K562 (cell line): ENCODE results near the gene FTO. TPM values are rescaled to one million over a fixed set of nuclear protein-coding genes. Genes with fewer than 3 reads are reported as not detected.

Source experiments
- BRCA1 ChIP-seq, 2 experiments: fragments of 450-650 bp in 1 of 2; sonication (generic) in 1 of 2; formaldehyde crosslinking in 1 of 2; IDR thresholded peaks; 2 replicates each; pipeline versions ENCODE4 v1.5.0 to v1.6.1; 2017 to 2020; ENCODE audit warnings: mild to moderate bottlenecking in 1 of 2, missing genetic modification reagents in 1 of 2
- ESRRA ChIP-seq: fragments of 450-650 bp; IDR thresholded peaks from 2 replicates; pipeline ENCODE4 v1.6.1; 2014; ENCODE audit warnings: low read depth, mild to moderate bottlenecking, moderate library complexity, borderline replicate concordance
- HMG20A ChIP-seq: fragments of 450-650 bp; formaldehyde crosslinking; conservative IDR thresholded peaks from 2 replicates; pipeline ENCODE4 v1.4.0; 2020; ENCODE audit warnings: mild to moderate bottlenecking, mixed read lengths
- PCBP1 ChIP-seq: fragments of 200-400 bp; formaldehyde crosslinking; IDR thresholded peaks from 2 replicates; pipeline ENCODE4 v1.6.1; 2018; ENCODE audit warnings: mild to moderate bottlenecking, low read depth, low read length; ENCODE audit not compliant: poor library complexity, severe bottlenecking
- RBFOX2 ChIP-seq: fragments of 200-400 bp; formaldehyde crosslinking; IDR thresholded peaks from 2 replicates; pipeline ENCODE4 v1.6.1; 2017; ENCODE audit warnings: low read depth, mild to moderate bottlenecking, low read length, moderate library complexity
- TAL1 ChIP-seq: fragments of 450-650 bp; IDR thresholded peaks from 2 replicates; pipeline ENCODE4 v1.6.1; 2016; ENCODE audit warnings: mild to moderate bottlenecking
- TSHZ1 ChIP-seq: fragments of 250-450 bp; sonication (Bioruptor Pico); IDR thresholded peaks from 2 replicates; pipeline ENCODE4 v1.4.0; 2020; ENCODE audit warnings: mild to moderate bottlenecking, moderate library complexity
- ZBTB40 ChIP-seq, 2 experiments: fragments of 450-650 bp in 1 of 2; sonication (generic) in 1 of 2; formaldehyde crosslinking in 1 of 2; IDR thresholded peaks; 2 replicates each; pipeline versions ENCODE4 v1.7.1 to v1.9.0; 2016 to 2022; ENCODE audit warnings: inconsistent platforms in 1 of 2, mild to moderate bottlenecking in 1 of 2, missing genetic modification reagents in 1 of 2
- ZKSCAN8 ChIP-seq: fragments of 200-800 bp; sonication (Bioruptor generic); IDR thresholded peaks from 2 replicates; pipeline ENCODE4 v1.6.1; 2016; ENCODE audit warnings: missing genetic modification characterization, missing compliant biosample characterization
- ZNF224 ChIP-seq: sonication (generic); formaldehyde crosslinking; IDR thresholded peaks from 2 replicates; pipeline ENCODE4 v1.8.0; 2022; ENCODE audit warnings: mild to moderate bottlenecking, missing genetic modification reagents
- ZNF347 ChIP-seq: fragments of 450-650 bp; formaldehyde crosslinking; IDR thresholded peaks from 2 replicates; pipeline ENCODE4 v1.4.0; 2020; ENCODE audit warnings: low read depth, mild to moderate bottlenecking, moderate library complexity
- ZNF41 ChIP-seq: fragments of 250-450 bp; sonication (Bioruptor Pico); conservative IDR thresholded peaks from 2 replicates; pipeline ENCODE4 v1.4.0; 2020; ENCODE audit warnings: mild to moderate bottlenecking
- polyA plus RNA-seq, 8 experiments: library from polyadenylated mRNA; depleted of rRNA in 4 of 8; stranded (reverse) in 5 of 8; unstranded in 3 of 8; fragments of >200 nt; fragmentation: Nextera tagmentation in 2 of 8; fragmentation: Illumina TruSeq in 1 of 8; extraction: Ambion mirVana in 2 of 8; extraction: Trizol in 1 of 8; gene quantifications; 2 replicates each; pipeline versions ENCODE4 v1.2.1 to v1.2.3, GENCODE V29; 2011 to 2014; ENCODE audit warnings: inconsistent platforms in 1 of 8, missing spikeins in 1 of 8
- total RNA-seq, 7 experiments: library from RNA; depleted of rRNA in 6 of 7; stranded (reverse); fragments of >200 nt in 6 of 7; fragmentation: Illumina TruSeq in 2 of 7; extraction: Trizol in 2 of 7; gene quantifications; 2 replicates each; pipeline versions ENCODE4 v1.2.1 to v1.2.3, GENCODE V29; 2011 to 2021; ENCODE audit warnings: low replicate concordance in 1 of 7
- TF ChIP-seq, protein P1 (sequence below): fragments of 450-650 bp; formaldehyde crosslinking; IDR thresholded peaks from 2 replicates; pipeline ENCODE4 v1.4.0; 2022; ENCODE audit warnings: missing genetic modification characterization

The FTO gene
- total and polyA plus RNA-seq, 9 of the 15 experiments (the other 6 are each of a cell fraction or from before 2014, with no cell fraction given): 11.3 to 27.7 (median 25.5) TPM

- no peak for TF ChIP-seq ZBTB40 (IDR thresholded peaks at IDR 0.05)
- no peak for TF ChIP-seq ZBTB40 (CRISPR knock-in tag; IDR thresholded peaks at IDR 0.05)
- TF ChIP-seq ZNF224 (CRISPR knock-in tag): no peak
- no peak for TF ChIP-seq ZNF41
- no peak for TF ChIP-seq ZNF347 (CRISPR knock-in tag)
- no peak for TF ChIP-seq TSHZ1 (CRISPR knock-in tag)
- no peak for TF ChIP-seq PCBP1
- no peak for TF ChIP-seq RBFOX2
- TF ChIP-seq ZKSCAN8 (CRISPR knock-in tag): no peak
- no peak for TF ChIP-seq ESRRA
- TF ChIP-seq, protein P1, sequence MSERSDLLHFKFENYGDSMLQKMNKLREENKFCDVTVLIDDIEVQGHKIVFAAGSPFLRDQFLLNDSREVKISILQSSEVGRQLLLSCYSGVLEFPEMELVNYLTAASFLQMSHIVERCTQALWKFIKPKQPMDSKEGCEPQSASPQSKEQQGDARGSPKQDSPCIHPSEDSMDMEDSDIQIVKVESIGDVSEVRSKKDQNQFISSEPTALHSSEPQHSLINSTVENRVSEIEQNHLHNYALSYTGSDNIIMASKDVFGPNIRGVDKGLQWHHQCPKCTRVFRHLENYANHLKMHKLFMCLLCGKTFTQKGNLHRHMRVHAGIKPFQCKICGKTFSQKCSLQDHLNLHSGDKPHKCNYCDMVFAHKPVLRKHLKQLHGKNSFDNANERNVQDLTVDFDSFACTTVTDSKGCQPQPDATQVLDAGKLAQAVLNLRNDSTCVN (CRISPR knock-in tag): no peak
- TF ChIP-seq TAL1: peak; percentile 34; the same call in 1 of the 2 replicates
- TF ChIP-seq BRCA1 (IDR thresholded peaks at IDR 0.05): no peak
- no peak for TF ChIP-seq BRCA1 (CRISPR knock-in tag; IDR thresholded peaks at IDR 0.05)
- TF ChIP-seq HMG20A (CRISPR knock-in tag): no peak
Observed at GRCh38 chr16:53865494-53865863, 161.5 kb downstream of the FTO start (continued).
